GM12801 (cell line): ENCODE results near the gene LNX2.

Source experiments
- TF ChIP-seq, protein P1 (sequence below): IDR thresholded peaks from one replicate; pipeline ENCODE4 v1.5.1; 2011; ENCODE audit warnings: control low read depth; ENCODE audit not compliant: insufficient read length; ENCODE audit errors: extremely low read depth

The LNX2 gene

DNA sequence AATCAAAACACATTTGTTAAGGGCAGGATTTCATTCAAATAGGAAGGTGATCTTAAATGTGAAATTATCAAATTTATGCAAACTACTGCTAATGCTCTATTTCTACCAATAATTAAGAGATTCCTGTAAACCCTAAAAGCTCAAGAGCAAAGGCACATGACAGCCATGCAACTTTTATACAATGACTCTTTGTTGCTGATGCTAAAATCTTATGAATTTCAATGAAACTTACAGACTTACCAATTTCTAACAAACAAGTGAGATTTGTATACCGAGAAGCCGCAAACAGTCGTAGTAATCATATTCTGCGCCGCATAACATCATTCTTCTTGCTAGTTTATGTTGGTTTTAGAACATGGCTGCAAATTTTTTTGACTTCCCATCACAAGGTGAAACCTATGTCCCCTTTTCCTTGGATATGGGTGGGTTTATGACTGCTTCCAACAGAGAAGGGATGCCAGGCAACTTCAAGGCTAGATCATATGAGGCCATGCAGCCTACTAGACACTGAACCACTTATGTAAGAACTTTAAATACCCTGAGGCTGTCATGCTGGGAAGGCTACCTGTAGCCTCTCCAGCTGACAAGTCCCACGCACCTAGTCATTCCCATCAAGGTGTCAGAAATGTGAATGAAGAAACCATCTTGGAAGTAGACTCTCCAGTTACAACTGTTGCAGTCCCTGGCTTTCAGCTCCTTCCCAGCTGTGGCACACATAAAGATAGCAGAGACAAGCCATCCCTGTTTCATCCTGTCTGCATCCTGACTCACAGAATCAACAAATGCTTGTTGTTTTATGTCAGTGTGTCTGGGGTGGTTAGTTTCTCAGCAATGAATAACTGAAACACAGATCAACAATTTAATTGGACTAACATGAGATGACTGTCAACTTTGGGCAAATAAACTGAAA lies 42.0 kb downstream of the LNX2 start:
- TF ChIP-seq, protein P1, sequence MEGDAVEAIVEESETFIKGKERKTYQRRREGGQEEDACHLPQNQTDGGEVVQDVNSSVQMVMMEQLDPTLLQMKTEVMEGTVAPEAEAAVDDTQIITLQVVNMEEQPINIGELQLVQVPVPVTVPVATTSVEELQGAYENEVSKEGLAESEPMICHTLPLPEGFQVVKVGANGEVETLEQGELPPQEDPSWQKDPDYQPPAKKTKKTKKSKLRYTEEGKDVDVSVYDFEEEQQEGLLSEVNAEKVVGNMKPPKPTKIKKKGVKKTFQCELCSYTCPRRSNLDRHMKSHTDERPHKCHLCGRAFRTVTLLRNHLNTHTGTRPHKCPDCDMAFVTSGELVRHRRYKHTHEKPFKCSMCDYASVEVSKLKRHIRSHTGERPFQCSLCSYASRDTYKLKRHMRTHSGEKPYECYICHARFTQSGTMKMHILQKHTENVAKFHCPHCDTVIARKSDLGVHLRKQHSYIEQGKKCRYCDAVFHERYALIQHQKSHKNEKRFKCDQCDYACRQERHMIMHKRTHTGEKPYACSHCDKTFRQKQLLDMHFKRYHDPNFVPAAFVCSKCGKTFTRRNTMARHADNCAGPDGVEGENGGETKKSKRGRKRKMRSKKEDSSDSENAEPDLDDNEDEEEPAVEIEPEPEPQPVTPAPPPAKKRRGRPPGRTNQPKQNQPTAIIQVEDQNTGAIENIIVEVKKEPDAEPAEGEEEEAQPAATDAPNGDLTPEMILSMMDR = no peak

DNA sequence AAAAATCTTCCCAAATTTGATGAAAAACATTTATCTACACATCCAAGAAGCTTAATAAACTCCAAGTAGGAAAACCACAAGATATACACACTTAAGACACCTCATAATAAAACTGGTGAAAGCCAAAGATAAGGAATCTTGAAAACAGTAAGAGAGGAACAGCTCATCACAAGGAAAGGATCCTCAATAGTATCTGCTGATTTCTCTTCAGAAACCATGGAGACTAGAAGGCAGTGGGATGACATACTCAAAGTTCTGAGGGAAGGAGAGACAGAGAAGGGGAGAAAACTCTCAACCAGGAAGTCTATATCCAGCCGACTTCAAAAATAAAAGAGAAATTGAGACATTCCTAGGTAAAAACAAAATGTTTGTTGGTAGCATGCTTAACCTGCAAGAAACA lies 45.7 kb downstream of the LNX2 start:
- TF ChIP-seq, protein P1 = no peak

DNA sequence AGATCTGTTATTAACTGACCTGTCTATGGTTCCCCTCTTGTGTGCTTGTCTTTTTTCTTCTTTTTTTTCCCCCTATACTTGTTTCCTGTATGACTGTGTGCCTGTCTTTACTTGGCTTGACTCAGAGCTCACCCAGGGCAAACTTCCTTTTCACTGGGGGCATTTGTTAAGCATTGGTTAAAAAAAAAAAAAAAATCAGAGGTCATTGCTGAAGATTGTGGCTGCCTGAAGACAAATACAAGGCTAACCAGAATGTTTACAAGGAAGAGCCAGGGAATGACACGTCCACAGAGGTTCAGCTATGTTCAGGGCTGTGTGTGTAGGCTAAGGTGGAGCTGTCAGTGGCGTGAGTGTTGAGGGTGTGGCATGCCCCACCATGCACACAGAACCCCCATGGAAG lies 47.1 kb downstream of the LNX2 start:
- TF ChIP-seq, protein P1 = no peak

DNA sequence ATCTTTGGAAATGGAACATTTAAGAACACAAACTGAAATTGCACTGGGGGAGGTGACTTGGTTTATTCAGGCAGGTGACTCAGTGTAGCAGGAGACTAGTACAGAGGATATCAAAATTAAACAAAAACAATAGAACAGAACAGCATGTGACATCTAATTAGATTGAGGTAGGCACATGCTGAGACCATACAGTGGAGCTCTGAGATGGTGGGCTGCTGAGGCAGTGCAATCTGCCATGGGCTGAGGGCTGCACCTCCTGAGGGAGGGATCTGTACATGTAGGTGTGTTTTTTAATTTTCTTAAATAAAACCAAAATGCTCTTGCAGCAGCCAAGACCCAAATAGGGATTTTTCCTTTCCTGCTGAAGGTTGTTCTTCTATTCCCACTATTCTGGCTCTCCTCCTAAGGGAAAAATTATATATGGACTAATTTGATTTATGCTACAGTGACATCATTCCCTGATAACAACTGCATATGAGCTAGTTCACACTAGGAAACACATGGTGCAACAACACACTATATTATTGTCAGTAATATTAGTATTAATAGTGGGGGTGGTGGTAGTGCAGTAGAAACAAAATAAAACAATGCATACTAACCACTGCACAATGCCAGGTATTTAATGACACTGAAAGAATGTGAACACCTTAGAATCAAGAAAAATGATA lies 48.0 kb downstream of the LNX2 start:
- TF ChIP-seq, protein P1 = no peak

DNA sequence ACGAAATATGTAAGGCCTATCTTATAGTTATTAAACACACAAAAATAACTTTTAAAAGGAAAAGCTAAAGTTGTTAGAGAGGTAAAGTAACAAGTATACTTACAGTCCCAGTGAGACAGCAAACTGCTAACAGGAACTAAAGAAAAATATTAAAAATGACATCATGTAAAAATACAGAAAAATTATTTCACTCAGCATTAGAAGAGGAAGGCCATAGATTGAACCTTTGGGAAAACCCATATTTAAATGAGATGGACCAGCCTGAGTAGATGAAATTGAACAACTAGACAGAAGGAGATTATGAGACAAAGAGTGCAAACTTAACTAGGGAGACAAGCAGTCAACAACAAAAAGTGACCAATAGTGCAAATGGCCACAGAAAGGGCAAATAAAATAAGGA lies 49.4 kb downstream of the LNX2 start:
- TF ChIP-seq, protein P1 = no peak

DNA sequence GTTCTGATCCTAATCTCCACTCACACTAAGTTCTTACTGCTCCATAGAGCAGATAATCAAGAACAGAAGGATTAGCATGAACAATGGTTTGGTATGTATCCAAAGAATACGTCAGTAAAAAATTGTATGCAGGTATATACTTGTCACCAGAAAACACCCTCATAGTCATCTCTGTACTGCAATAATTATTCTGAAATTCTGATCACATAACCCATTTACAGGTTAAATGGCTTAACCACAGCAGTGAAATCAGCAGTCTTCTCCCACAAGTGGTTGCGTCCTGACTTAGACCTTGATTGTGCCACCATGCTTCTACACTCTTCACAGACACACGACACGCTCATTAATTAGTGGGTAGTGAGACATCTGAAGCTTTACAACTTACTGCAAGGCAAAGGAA lies 50.9 kb downstream of the LNX2 start:
- TF ChIP-seq, protein P1 = no peak

DNA sequence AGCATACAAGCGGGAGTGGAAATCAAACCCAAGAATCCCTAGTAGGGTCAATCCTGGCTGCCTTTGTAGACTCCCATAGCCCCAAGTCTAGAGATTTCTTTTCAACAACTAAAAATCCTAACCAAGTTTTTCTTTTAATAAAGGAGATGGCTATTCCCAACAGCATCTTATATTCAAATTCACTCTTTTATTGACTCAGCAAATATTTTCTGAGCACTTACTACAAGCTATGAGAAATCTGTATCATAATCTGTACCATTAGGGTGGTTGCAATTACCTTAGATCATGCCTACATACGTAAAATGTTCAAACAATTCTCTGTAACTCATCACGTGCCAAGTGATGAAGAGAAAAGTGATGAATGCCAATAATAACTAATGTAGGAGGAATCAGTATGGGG lies 54.5 kb downstream of the LNX2 start:
- TF ChIP-seq, protein P1 = no peak
